Fibroblast of gingiva (primary cell): ENCODE results near the gene NDUFC1.
"Not testable (repeated sequence)": the region's sequence is repeated elsewhere in the genome, so short reads cannot be mapped to it uniquely, and the experiment has no call there.

Experiments
- DNase-seq: peaks from one replicate; pipeline ENCODE4 v3.0.0-alpha.2; 2011; ENCODE audit warnings: low read depth

NDUFC1 gene

GRCh38 chr4:139301821-139302611 is at the start of gene NDUFC1:
TSS of gene NDUFC1 (minus strand) at chr4:139302477. CDS start at chr4:139295798, 6,679 bp downstream.
- peak; percentile 23 for DNase-seq

GRCh38 chr4:139337612-139338011 is 35.3 kb upstream of the NDUFC1 start:
- DNase-seq: no peak

- DNase-seq: no peak
Measured at GRCh38 chr4:139333046-139333445, 30.8 kb upstream of the NDUFC1 start.

- DNase-seq: no peak
Measured at GRCh38 chr4:139331185-139331584, 28.9 kb upstream of the NDUFC1 start.

- no peak for DNase-seq
Measured at GRCh38 chr4:139330283-139330682, 28.0 kb upstream of the NDUFC1 start.

- DNase-seq: no peak
Measured at GRCh38 chr4:139329665-139330200, 27.5 kb upstream of the NDUFC1 start.

- DNase-seq: no peak
Measured at GRCh38 chr4:139324620-139325019, 22.3 kb upstream of the NDUFC1 start.

- DNase-seq: not testable (repeated sequence)
Measured at GRCh38 chr4:139322541-139322940, 20.3 kb upstream of the NDUFC1 start.

GRCh38 chr4:139322070-139322469 is 19.8 kb upstream of the NDUFC1 start:
- not testable (repeated sequence) for DNase-seq

GRCh38 chr4:139319571-139319970 is 17.3 kb upstream of the NDUFC1 start:
- no peak for DNase-seq

GRCh38 chr4:139317635-139318034 is 15.4 kb upstream of the NDUFC1 start:
- DNase-seq: no peak

GRCh38 chr4:139316733-139317132 is 14.5 kb upstream of the NDUFC1 start:
- no peak for DNase-seq

GRCh38 chr4:139315221-139315675 is 13.0 kb upstream of the NDUFC1 start:
- no peak for DNase-seq

- no peak for DNase-seq
Measured at GRCh38 chr4:139314047-139314800, 11.9 kb upstream of the NDUFC1 start.

- not testable (repeated sequence) for DNase-seq
Measured at GRCh38 chr4:139313414-139313813, 11.1 kb upstream of the NDUFC1 start.

- DNase-seq: no peak
Measured at GRCh38 chr4:139312552-139313332, 10.5 kb upstream of the NDUFC1 start.

- no peak for DNase-seq
Measured at GRCh38 chr4:139311909-139312308, 9.6 kb upstream of the NDUFC1 start.

GRCh38 chr4:139304920-139305319 is 2.6 kb upstream of the NDUFC1 start:
- no peak for DNase-seq

- peak; percentile 97 for DNase-seq
Measured at GRCh38 chr4:139301113-139301820, 1.0 kb downstream of the NDUFC1 start, which contains the start of gene NAA15. TSS of gene NAA15 (plus strand) at chr4:139301505. CDS start at chr4:139301778, 273 bp downstream.

- DNase-seq: peak; percentile 43
Measured at GRCh38 chr4:139300431-139301112, 1.7 kb downstream of the NDUFC1 start.

- no peak for DNase-seq
Measured at GRCh38 chr4:139299536-139299935, 2.7 kb downstream of the NDUFC1 start.
